Stimulated activated CD8-positive, alpha-beta memory T cell treated with anti-CD3 and anti-CD28 coated beads, Interleukin-12 subunit alpha, Interleukin-12 subunit beta, amount 100 ng/mL, for 24 hours (primary cell): Measurements from ENCODE around the gene FOXL1.
"Not testable (repeated sequence)": the region's sequence is repeated elsewhere in the genome, so short reads cannot be mapped to it uniquely, and the experiment has no call there.

Experiments
- DNase-seq: peaks from one replicate; pipeline ENCODE4 v3.0.0-alpha.2; 2020; ENCODE audit errors: extremely low read depth

Gene FOXL1

DNA sequence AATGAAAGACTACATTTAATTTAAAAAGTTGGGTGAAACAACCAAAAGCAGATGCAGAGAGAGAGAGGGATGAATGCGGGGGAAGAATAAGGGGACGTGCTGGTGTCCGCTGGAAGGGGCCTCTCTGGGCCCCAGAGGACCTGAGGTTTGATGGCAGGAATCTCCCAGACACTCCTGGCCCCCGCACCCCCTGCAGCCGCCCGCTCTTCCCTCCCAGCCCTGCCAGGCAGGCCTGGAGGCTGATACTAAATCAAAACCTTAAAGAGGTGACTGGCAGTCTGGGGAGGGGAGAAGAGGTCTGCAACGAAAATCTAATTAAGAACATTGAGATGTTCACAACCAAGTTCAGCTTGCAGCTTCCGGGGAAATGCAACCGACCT, 2.4 kb downstream of the FOXL1 start:
- no peak for DNase-seq

DNA sequence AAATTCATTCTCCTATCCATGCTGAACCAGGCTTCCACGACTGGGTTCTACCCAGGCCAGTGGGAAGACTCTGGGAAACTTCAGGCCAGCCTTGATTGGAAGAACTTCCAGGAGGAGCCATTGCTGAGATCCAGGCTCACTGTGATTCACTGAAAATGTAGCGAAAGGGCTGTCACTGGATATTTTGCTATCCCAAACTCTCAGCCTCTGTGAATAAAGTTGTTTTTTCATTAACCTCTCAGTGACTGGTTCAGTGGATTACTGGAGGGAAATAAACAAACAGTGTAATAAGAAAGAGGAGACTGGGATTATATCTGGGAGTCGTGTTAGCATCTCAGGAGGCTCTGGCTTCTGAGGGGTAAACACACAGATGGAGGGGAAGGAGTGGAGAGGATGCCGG, 3.1 kb downstream of the FOXL1 start:
- no peak for DNase-seq

DNA sequence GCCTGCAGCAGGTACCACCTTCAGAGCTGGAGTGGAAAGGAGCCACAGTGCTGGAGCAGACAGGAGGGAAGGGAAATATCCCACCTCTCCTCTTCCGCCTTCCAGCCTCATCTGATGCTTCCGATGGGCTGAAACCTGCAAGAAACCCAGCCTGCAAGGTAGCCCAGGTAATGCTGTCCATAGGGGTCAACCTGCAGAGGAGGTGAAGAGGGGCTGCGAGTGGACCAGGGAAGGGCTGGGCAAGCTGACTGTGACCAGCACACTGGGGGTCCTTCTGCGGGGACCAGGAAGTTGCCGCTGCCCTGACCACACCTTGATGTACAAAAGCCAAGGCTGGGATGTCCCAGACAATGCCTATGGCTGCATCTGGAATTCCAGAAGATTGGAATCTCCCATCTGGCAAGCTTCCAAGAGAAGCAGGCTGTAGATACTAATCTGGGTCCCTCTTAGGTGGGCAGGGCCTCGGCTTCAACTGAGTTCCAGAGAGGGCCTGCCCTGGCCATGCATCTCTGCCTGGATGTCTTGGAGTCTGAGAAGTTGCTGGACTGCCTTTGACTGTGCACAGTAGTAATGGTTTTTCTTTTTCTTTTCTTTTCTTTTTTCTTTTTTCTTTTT, 5.8 kb downstream of the FOXL1 start:
- no peak for DNase-seq

DNA sequence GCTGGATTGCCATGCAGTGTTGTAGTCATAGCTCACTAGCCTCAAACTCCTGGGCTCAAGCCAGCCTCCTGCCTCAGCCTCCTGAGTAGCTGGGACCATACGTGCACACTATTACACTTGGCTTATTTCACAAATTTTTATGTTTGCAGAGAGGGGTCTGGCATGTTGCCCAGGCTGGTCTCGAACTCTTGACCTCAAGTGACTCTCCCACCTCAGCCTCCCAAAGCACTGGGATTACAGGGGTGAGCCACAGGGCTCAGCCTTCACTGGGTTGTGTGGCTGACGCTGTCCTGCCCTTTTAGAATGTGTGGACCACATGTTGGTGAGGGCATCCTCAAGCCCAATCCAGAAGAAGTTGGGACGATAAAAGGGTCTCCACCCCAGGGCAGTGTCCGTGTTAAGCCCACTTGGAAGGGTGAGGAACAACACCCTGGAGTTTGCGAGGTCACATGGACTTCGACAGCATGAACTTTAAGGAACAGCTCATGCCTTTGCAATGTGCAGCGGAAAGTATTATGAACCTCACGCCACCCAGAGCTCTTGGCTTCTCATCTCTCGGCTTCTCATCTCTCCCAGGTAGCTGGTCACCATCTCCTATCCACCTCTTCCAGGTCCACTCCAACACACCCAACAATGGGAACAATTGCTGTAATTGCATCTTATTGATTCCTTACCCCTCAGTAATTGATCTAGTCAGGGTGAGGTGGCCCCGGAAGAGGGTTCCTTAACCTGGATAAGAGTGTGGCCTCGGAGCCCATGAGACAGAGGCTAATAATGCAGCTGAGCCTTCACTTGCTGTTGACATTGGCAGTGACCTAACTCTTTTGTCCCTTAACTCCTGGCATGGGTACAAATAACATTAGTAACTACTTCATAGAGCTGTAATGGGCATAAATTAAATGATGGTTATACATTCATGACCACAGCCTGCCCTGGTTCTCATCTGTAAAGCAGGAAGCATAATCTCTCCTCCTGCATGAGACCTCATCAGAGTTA, 6.7 kb downstream of the FOXL1 start:
- no peak for DNase-seq

DNA sequence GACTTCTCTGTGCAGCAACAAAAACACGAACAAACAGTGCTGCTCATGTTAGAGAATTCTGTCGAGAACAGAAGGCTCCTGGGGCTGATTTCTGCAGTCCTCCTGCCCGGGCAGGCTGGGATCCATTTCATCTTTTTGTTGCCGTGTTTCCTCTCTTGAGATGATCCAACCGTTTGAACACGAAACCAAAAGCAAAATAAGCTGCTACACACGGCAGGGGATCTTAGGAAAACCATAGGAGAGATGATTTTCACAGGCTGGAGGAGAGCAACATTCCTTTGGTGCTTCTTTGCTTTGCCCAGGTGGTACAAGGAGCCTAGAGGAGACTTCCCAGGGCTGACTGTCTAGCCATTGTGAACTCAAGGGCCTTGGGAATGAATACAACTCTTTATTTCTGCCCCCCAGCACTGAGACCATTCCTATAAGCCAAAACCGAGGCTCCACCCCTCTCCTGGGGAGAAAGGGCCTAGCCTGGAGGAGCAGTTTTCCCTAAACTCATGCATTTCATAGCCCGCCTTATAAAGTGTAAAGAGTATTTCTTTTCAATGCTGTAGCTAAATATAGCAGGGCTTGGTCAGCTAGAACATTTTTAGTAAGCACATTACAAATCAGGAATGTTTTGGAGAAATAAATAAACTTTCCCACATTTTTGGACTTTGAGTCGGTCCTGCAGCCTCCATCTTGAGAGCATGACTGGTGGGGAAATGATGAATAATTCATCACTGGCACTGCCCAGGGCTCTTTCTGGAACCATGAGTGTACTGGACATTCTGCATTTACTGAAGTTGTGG, 7.7 kb downstream of the FOXL1 start:
- DNase-seq = no peak

DNA sequence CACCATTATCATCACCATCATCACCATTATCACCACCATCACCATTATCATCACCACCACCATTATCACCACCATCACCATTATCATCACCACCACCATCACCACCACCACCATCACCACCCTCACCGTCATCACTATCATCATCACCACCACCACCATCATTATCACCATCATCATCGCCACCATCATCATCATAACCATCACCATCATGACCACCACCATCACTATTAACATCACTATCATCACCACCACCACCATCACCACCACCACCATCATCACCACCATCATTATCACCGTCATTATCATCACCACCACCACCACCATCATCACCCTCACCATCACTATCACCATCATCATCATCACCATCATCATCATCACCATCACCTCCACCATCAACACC, 9.1 kb downstream of the FOXL1 start:
- no peak for DNase-seq

DNA sequence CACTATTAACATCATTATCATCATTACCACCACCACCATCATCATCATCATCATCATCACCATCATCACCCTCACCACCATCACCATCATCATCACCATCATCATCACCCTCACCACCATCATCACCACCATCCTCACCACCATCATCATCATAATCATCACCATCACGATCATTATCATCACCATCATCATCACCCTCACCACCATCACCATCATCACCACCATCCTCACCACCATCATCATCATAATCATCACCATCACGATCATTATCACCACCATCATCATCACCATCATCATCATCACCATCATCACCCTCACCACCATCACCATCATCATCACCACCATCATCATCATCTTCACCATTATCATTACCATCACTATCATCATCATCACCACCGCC, 9.6 kb downstream of the FOXL1 start:
- not testable (repeated sequence) for DNase-seq

DNA sequence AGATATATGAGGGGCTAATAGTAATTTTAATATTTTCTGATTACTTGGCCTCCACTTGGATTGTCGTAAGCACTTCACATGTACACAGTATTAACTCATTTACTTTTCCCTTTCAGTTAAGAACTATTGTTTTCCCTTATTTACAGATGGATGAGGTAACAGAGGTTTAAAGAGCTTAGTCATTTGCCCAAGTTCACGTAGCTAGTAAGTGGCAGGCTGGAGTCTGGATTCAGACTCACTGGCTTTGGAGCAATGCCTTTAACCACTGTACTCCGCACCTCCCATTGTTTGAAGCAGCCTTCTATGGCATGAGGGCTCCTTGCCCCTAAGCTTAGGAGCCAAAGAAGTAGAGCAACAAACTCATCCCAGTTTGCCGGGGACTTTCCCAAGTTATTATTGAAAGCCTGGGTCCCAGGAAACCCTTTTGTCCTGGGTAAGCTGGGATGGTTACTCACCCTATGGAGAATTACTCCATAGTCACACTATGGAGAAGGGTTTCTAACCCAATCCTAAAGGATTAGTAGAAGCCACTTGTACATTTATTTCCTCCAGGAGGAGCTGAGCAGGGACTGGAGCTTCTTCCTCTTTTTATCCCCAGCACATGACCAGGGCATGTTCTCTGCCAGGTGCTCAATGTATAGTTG, 12.3 kb downstream of the FOXL1 start:
- no peak for DNase-seq

DNA sequence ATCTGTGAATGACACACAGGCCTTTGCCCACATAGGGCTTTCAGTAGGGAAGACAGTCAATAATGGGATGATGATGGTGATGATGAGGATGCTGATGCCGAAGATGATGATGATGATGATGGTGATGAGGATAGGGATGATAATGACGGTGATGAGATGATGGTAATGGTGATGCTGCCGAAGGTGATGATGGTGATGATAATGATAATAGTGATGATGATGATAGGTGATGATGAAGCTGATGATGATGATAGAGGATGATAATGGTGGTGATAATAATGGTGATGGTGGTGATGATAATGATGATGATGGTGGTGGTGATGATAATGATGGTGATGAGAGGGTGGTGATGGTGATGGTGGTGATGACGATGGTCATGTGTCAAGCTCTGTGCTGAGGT, 12.9 kb downstream of the FOXL1 start:
- DNase-seq = no peak

DNA sequence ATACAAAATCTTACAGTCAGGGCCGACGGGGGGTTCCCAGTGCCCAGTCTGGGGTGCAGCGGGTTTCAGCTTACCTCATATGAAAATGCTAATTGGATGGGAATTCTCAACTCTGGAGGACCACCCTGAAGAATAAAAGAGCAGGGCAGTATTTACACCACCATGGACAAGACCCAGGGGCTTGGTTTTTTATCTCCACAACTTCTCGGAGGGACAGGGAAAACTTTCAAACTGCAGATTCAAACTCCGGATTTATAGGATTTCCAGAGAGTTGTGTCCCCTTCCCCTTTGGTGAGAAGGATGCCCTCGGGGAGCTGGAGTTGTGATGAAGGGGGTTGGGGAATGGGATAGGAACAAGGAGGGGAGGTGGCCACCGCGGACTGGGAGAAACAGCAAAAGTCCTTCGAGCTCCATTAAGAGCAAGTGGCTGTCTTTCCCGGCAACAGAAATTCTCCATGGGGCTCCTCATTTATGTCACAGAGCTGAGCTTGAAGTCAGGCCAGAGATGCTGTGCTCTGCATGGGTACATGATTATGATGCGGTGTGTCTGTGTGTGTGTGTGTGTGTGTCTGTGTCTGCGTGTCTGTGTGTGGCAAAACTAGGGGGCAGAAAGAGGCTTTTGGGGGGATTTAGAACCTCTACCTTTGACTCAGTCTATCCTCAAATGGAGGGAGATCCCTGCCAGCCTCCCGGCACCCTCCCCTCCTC, 15.7 kb downstream of the FOXL1 start:
- no peak for DNase-seq

DNA sequence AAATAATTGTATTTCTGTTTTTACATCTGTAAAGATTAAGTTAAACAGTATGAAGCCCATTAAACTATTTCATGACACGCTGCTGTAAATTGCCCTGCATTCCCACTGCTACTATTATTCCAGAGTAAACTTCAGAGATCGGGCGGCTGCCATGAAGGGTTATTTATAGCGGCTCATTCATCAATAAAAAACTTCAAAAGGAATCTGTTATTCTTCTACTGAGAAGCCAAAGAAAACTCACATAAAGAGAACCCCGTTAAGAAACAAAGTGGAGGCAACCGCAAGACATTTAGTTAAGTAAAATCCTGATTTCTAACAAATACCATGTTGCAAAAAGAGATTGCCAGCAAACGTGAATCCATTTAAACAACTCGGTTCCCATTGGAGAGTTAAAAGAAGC, 16.4 kb downstream of the FOXL1 start:
- no peak for DNase-seq

DNA sequence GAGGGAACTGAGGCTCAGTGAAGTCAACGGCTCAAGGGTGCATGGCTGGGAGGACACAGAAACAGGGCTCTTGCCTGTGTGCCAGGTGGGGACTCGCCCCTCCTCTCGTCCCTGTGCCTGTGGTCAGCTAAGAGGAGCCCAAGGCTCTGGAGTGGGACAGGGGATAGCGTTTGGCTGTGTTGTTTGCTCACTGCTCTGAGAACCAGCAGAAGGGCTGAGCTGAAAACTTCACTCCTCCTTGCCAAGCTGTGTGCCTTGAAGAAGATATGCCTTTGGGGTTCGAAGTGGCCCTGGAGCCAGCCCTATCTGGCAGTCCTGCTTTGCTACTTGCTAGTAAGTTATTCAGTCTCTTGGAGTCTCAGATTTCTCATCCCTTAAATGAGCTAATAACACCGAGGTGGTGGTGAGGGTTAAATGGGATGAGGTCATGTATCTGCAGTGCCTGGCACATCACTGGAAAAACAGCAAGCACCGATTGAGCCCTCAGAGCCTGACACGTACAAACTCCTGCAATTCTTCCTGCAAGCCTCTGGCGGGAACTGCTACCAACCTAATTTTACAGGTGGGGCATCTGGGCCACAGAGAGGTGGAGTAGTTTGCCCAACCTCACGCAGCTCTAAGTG, 17.7 kb downstream of the FOXL1 start:
- DNase-seq = no peak

DNA sequence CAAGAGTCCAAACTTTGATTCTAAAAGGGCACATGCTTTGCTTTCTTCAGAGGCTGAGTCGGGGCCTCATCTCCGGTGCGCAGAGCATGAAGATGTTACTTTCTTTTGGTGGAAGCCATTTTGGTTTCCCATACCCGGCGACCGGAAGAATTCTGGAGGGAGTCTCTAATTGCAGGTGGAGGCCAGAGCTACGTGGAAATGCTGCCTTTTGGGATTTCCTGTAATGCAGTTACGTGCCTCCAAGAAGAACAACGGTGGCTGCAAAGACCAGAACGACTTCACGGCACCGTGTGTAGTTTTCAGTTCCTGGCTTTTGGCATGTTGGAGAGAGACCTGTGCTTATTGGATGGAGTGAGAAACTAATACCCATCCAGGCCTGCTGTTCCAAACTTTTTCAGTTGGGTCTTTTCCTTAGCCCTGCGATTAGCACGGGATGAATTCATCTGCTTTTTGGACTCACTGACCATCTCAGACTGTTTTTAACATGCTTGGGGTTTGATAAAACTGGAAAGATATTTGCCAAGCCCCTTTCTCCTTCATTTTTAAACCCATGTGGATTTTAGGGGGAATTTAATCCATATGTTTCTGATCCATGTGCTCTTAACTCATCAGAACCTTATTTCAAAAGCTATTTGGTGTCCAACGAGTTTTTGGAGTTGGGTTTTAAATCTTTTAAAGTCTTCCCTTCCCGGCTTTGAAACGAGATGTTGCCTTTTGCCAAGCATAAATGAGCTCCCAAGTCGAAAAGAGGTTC, 19.0 kb downstream of the FOXL1 start:
- no peak for DNase-seq

DNA sequence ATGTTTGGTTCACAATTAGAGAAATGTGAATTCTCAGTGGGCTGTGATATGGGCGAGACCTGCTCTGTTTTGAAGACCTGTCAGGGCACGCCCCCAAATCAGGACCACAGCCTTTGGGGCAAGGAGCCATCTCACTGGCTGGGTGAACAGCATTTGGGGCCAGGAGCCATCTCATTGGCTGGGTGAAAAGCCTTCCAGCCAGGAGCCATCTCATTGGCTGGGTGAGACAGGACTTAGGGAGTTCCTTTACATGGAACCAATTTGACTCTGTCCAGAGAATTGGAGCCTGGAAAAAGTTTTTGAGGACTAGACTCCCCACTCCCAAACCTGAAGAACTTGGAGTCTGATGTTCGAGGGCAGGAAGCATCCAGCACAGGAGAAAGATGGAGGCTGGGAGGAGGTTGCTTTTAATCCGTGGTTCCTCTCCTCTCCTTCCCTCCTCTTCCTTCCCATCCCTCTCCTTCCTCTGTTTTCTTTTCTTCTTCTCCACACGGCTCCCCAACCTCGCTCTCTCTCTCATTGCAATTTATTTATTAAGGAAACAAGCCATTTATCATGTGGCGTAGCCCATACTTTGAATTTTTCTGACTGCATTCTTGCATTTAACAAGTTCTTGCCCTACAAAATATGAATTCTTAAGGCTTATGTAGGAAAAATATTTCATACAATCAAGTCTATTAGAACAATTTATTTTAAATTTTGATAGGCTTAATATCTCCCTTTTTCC, 19.7 kb downstream of the FOXL1 start:
- no peak for DNase-seq

DNA sequence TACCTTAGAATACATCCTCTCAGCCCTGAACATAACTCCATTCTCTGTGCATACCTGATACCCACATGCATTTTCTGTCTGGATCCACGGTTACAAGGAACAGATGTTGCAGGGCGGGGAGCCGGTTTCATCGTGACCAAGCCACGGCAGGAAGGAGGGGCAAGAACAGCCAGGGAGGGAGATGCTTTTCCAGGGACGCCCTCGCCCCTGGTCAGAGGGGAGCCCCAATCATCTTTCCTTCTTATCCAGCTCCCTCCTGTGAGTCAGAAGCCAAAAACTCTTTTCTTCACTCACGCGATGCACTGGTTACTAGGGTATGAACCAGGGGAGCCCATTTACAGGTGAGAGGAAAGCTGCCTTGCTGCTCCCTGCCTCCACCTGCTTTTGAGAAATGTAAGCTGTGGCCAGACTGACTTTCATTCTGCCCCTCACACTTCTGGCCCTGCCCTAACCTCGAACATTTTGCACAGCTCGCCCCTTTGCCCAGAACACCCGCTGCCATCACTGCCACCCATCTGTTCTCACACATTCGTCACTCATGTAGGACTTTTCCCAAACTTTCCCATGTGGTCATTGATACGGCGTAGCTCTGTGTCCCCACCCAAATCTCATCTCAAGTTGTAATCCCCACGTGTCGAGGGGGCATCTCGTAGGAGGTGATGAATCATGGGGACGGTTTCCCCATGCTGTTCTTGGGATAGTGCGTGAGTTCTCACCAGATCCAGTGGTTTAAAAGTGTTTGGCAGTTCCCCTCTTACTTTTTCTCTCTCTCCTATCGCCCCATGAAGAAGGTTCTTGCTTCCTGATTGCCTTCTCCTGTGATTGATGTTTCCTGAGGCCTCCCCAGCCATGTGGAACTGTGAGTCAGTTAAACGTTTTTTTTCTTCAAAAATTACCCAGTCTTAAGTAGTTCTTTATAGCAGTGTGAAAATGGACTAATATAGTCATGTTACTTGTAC, 20.5 kb downstream of the FOXL1 start:
- no peak for DNase-seq

DNA sequence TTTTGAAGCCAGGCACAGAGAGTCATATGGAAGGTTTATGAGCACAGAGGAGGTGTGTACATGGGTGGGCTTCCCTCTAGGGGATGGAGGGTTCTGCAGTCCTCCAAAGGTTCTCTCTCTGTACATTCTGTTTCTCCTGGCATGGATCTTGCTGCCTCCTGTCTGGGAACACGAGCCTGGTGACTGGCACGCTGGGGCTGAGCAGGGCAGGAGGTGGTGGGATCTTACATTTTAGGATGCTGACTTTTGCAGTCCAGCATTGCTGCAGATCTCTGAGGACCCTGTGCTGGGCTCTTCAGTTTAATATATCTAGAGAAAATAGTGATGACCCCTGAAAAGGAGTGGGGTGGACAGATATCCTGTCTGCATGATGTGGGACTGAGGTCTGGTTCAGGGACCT, 23.0 kb downstream of the FOXL1 start:
- no peak for DNase-seq

DNA sequence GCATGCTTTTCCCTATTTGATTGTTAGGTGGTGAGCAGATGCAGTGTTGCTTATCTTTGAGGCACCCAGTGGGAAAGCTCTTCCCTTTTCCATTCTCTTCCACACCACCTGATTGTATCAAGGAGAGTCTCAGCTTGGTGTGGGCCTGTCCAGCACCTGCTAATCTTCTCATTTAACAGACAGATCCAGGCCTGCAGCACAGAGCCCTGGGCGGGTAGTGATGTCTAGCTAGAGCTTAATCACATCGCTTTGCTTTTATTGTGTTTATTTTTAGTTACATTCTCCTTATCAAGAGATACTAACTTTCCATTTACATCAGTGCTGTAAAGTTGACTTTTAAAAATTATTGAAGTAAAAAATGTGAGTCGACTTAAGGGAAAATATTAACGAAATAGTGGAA, 24.2 kb downstream of the FOXL1 start:
- no peak for DNase-seq

DNA sequence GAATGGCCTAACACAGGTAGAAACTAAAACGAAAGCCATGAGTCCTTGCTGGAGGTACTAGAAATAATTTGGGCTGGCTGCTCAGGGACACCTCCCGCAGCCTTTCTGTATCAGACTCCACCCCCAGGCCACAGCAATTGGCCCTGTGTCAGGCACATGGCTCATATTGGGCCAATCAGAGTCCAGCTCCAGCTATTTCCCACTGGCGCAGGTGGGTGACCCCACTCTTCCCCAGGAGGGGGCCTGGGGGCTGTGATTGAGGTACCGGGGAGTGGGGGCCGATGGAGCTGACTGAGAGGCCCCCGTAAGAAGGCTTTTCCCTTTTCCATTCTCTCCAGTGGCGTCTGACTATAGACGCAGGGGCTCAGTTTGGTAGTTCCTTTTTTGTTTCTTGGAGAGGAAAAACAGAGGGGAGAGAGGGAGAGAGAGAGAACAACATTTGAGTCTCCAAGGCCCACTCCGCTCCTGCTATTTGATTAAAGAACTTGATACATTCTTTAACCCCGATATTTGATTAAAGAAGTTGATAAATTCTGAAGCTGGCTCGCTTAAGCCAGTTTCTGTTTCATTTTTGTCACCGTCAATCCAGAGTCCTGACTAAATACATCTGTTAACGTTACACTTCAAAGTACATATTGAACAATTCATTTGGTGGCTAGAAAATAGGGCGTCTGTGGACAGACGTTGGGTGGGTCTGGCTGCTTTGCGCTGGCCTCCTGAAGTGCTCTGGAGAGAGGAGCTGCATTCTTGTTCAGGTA, 26.3 kb downstream of the FOXL1 start:
- DNase-seq = peak; percentile 3
